Epithelial cell of proximal tubule (primary cell): ENCODE data around the gene PTPRN2. TPM values are rescaled to one million over a fixed set of nuclear protein-coding genes. Genes with fewer than 3 reads are reported as not detected.

Experiments
- DNase-seq: peaks from one replicate; pipeline ENCODE4 v3.0.0-alpha.2; 2011; ENCODE audit warnings: low read depth
- H3K4me3 ChIP-seq: 2 replicates; pipeline ENCODE4 v1.5.1; 2011; ENCODE audit warnings: low read depth, mild to moderate bottlenecking, low read length
- total RNA-seq: library from RNA; depleted of rRNA; stranded (reverse); fragments of >200 nt; gene quantifications from 2 replicates; pipeline ENCODE4 v1.2.3, GENCODE V29; 2015
- TF ChIP-seq, protein P1 (sequence below): conservative IDR thresholded peaks from 2 replicates; pipeline ENCODE4 v1.5.1; 2012; ENCODE audit warnings: low read depth, mild to moderate bottlenecking, low read length

PTPRN2 gene
- total RNA-seq, 1 donor from 2014 or later: 2.8 TPM

DNA sequence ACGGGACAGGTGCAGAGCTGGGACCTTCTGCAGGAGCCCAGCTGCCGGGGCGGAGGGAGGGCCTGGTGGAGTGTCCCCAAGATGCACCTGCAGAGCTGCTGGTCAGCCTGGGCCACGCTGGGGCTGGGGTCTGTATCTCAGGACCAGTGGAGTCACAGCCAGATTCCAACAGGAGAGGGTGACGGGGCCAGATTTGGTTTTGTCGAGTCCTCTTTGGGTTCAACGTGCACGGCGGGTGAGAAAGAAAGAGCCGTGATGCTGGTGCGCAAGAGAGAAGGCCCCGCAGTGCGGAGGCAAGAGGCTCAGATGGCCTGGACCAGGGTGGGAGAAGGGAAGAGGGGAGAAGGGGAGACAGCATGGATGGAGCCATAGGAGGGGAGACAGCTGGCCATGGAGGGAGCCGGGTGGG is 462.9 kb downstream of the PTPRN2 start:
- H3K4me3 ChIP-seq: no peak overlapping the region
- TF ChIP-seq, protein P1, sequence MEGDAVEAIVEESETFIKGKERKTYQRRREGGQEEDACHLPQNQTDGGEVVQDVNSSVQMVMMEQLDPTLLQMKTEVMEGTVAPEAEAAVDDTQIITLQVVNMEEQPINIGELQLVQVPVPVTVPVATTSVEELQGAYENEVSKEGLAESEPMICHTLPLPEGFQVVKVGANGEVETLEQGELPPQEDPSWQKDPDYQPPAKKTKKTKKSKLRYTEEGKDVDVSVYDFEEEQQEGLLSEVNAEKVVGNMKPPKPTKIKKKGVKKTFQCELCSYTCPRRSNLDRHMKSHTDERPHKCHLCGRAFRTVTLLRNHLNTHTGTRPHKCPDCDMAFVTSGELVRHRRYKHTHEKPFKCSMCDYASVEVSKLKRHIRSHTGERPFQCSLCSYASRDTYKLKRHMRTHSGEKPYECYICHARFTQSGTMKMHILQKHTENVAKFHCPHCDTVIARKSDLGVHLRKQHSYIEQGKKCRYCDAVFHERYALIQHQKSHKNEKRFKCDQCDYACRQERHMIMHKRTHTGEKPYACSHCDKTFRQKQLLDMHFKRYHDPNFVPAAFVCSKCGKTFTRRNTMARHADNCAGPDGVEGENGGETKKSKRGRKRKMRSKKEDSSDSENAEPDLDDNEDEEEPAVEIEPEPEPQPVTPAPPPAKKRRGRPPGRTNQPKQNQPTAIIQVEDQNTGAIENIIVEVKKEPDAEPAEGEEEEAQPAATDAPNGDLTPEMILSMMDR: no peak
- no peak for DNase-seq

DNA sequence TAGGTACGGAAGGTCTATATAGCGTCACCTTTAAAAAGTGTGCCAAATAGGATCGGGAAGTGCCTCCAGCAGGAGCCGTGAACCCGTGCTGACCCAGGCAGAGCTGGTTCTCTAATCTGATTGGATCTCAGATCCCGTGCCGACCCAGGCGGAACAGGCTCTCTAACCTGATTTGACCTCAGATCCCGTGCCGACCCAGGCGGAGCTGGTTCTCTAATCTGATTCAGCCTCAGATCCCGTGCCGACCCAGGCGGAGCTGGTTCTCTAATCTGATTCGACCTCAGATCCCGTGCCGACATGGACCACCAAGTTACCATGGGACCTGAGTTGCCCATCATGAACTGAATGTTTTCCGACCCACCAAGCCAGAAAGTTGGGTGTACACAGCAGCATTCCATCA is 463.9 kb downstream of the PTPRN2 start:
- TF ChIP-seq, protein P1: no peak
- DNase-seq: no peak
- H3K4me3 ChIP-seq: no peak overlapping the region

DNA sequence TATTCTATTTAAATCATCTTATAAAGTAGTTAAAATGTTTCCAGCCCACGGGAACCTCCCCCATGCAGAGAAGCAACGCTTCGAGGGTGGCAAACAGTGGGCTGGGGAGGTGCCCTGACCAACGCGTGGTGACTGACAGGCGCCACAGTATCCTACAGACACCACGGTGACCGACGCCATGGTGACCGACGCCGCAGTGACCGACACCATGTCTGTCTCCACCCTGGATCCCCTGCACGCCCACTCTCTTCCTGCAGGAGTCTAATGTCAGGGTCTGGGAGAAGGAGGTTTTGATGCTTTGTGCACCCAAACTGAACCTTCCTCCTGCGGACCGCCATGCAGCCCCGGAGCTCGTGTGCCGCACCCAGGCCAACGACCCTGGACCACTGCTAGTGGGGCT is 464.4 kb downstream of the PTPRN2 start:
- TF ChIP-seq, protein P1: no peak
- no peak overlapping the region for H3K4me3 ChIP-seq
- no peak for DNase-seq

DNA sequence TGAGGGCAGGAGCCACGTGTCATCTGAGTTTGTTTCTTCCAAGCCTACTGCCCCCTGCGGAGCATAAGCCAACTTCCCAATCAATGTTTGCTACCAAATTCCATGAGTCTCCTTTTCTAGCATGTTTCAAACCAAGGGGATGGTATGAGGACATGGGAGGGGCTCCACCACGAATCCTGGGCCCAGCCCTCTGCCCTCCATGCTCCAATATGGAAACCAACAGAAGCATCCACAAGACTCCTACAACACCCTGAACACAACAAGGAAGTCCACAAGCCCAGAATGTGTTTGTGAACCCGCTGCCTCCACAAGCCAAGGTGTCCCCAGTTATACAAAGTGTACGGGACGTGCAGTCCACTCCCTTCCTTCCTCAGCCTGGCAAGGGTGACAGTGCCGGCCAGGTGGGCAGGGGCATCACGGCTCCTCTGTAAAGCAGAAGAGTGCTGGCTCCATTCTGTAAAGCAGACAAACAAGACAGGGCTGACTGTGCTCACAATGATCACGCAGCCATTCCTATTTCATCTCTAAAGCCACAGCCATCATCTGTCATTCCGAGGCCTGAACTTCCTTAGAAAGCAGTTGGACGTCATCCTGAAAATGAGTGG is 466.1 kb downstream of the PTPRN2 start:
- DNase-seq: no peak
- TF ChIP-seq, protein P1: no peak
- no peak overlapping the region for H3K4me3 ChIP-seq

DNA sequence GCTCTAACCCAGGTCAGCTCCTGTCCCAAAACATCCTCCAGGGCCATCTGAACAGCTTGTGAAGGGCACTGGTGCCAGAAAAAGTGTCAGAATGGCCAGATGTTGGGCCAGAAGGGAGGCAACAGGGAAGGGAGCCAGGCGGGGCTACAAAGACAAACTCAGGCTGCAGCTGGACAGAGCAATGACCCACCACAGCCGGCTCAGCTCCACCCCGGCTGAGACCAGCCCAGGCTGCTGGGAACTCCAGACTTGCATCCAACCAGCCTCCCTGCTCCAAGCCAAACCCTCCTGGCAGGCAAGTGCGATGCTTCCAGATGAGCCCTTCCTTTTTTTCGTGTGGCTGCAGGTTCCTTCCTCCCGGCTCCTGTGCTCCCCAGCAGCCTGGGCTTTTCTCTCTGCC is 466.9 kb downstream of the PTPRN2 start:
- TF ChIP-seq, protein P1: no peak
- H3K4me3 ChIP-seq: no peak overlapping the region
- DNase-seq: no peak

DNA sequence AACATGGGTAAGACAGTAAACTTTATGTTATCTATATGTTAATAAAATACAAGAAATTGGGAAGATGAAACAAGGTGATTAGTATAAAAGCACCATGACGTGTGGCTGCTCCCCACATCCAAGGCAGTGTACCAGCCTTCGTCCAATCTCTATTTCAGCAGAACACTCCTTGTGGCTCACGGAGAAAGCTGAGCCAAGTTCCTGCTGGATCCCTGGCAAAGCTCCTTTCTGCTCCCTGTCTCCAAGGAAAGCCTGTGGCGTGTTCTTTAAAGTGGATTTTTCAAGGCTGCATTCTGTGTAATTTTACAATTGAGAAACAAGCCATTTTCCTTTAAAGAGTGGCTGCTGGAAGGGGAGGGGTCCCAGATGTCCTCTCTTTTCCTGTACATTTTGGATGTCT is 467.3 kb downstream of the PTPRN2 start:
- DNase-seq: no peak
- TF ChIP-seq, protein P1: no peak
- no peak overlapping the region for H3K4me3 ChIP-seq
